Activated T-cell treated with anti-CD3 and anti-CD28 coated beads for 1 hour (primary cell): ENCODE measurements around the gene GPR83.
"Not testable (repeated sequence)": the region's sequence is repeated elsewhere in the genome, so short reads cannot be mapped to it uniquely, and the experiment has no call there.

ENCODE experiments used
- DNase-seq: peaks from one replicate; pipeline ENCODE4 v3.0.0-alpha.2; 2020; ENCODE audit warnings: low read depth

Gene GPR83

GRCh38 chr11:94370576-94370975, 30.6 kb downstream of the GPR83 start:
- DNase-seq, result not testable (repeated sequence)

DNA sequence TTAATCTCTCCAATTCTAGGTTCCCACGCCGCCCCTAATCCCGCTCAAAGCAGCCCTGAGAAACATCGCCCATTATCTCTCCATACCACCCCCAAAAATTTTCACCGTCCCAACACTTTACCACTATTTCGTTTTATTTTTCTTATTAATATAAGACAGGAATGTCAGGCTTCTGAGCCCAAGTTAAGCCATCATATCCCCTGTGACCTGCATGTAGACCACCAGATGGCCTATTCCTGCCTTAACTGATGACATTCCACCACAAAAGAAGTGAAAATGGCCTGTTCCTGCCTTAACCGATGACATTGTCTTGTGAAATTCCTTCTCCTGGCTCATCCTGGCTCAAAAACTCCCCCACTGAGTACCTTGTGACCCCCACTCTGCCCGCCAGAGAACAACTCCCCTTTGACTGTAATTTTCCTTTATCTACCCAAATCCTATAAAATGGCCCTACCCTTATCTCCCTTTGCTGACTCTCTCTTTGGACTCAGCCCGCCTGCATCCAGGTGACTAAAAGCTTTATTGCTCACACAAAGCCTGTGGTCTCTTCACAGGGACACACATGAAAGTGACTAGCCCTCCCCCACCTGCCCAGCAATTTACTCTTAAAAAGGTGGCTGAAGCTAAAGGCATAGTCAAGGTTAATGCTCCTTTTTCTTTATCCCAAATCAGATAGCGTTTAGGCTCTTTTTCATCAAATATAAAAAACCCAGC, 50.2 kb downstream of the GPR83 start:
- not testable (repeated sequence) for DNase-seq

DNA sequence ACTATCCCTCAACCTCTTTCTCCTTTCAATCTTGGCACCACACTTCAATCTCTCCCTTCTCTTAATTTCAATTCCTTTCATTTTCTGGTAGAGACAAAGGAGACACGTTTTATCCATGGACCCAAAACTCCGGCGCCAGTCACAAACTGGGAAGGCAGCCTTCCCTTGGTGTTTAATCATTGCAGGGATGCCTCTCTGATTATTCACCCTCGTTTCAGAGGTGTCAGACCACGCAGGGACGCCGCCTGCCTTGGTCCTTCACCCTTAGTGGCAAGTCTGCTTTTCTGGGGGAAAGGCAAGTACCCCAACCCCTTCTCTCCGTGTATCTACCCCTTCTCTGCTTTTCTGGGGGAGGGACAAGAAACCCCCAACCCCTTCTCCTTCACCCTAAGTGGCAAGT, 54.9 kb downstream of the GPR83 start:
- DNase-seq, result not testable (repeated sequence)

- no peak for DNase-seq
Observed at GRCh38 chr11:94343495-94343894, 57.7 kb downstream of the GPR83 start.

GRCh38 chr11:94342250-94342649, 59.0 kb downstream of the GPR83 start:
- DNase-seq, result no peak

GRCh38 chr11:94338651-94339050, 62.6 kb downstream of the GPR83 start:
- no peak for DNase-seq

GRCh38 chr11:94336033-94336432, 65.2 kb downstream of the GPR83 start:
- no peak for DNase-seq

DNA sequence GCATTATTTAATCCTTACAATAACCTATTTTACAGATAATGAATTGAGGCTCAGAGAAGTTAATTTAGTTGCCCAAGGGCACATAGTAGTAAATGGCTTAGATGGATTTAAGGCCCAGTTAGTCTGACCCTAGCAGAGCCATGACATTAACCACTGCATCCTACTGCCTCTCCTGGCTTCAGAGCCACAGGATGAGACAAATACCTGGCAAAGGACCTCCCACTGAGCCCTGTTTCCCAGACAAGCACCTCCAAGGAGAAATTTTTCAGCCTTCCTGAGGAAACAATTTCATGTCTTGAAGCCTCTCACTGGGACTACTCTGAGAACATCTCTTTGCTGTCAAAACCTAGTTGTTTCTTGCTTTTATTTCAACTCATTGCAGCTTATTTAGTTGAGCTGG, 68.4 kb downstream of the GPR83 start:
- DNase-seq, result no peak

- no peak for DNase-seq
Observed at GRCh38 chr11:94330789-94331188, 70.4 kb downstream of the GPR83 start.

- DNase-seq, result no peak
Observed at GRCh38 chr11:94329501-94329900, 71.7 kb downstream of the GPR83 start.

DNA sequence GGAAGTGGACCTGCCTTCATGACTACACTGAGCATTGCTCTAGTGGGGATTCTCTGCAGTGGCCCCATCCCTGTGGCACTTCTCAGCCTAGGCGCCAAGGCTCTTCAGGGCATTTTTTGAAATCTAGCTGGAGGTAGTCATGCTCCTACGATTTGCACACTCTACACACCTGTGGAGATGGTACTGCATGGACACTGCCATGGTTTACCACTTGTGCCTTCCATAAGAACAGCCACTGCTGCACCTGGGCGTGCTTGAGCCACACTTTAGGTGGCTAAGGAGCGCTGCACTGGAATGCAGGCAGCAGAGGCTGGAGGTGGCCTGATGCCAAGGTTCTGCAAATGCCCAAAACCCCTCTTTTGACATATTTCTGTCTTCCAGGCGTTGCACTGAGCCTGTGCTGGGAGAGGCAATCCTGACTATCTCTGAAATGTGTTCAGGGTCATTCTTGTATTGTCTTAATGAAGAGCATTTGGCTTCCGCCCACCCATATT, 72.6 kb downstream of the GPR83 start:
- no peak for DNase-seq
